ENCODE data around the gene CHERP.

CHERP gene

DNA sequence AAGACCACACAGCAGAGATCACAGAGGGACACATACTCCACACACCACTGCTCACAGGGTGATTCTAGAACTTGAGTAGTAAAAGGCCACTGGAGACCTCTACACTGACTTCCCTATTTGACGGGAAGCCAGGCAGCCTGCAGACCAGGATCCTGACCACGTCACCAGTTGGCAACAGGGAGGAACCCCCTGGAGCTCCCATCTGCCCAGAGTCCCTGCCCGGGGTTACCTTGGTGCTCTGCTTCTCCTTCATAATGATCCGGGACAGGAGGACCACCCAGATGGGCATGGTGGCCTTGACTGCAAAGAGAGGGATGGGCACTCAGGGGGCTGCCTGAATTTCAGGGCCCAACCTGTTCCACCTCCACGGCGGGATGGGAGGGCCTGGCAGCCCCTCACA, 29.0 kb upstream of the CHERP start:
- H3K27me3 ChIP-seq (ENCODE audit: insufficient read depth, low read length), result no peaks in the 10 kb centered on the region
- peaks cover 7% of the 10 kb centered on the region for H3K79me2 ChIP-seq (ENCODE audit: insufficient read depth, low read length)
- peak overlapping the region; percentile 20 for H3K27ac ChIP-seq (ENCODE audit: low read depth, low read length, poor library complexity, severe bottlenecking)
- H3K9ac ChIP-seq (ENCODE audit: low read length), result peak overlapping the region; percentile 83
- peak overlapping the region; percentile 88 for H3K4me3 ChIP-seq (ENCODE audit: low read depth, low read length, poor library complexity, severe bottlenecking)
- H3K4me2 ChIP-seq (ENCODE audit: low read length), result peak overlapping the region; percentile 95
- H3K9me3 ChIP-seq (ENCODE audit: low read length), result no peaks in the 10 kb centered on the region
- H4K20me1 ChIP-seq (ENCODE audit: insufficient read depth, low read length), result no peaks in the 10 kb centered on the region
- no peaks in the 10 kb centered on the region; the same call in 1 of the 2 replicates for H3F3A ChIP-seq (ENCODE audit: insufficient read depth, low read length)
- peaks cover 37% of the 10 kb centered on the region for H3K4me1 ChIP-seq (ENCODE audit: insufficient read depth, low read length, severe bottlenecking)
- no peak for TF ChIP-seq EZH2 (IDR thresholded peaks at IDR 0.05; ENCODE audit: borderline replicate concordance, low read length)
- TF ChIP-seq, protein P1, sequence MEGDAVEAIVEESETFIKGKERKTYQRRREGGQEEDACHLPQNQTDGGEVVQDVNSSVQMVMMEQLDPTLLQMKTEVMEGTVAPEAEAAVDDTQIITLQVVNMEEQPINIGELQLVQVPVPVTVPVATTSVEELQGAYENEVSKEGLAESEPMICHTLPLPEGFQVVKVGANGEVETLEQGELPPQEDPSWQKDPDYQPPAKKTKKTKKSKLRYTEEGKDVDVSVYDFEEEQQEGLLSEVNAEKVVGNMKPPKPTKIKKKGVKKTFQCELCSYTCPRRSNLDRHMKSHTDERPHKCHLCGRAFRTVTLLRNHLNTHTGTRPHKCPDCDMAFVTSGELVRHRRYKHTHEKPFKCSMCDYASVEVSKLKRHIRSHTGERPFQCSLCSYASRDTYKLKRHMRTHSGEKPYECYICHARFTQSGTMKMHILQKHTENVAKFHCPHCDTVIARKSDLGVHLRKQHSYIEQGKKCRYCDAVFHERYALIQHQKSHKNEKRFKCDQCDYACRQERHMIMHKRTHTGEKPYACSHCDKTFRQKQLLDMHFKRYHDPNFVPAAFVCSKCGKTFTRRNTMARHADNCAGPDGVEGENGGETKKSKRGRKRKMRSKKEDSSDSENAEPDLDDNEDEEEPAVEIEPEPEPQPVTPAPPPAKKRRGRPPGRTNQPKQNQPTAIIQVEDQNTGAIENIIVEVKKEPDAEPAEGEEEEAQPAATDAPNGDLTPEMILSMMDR (IDR thresholded peaks at IDR 0.05; ENCODE audit: low read length), result no peak
- H3K9me2 ChIP-seq (ENCODE audit: low read depth, low read length), result no peaks in the 10 kb centered on the region
- H2AFZ ChIP-seq (ENCODE audit: low read length), result no peak overlapping the region
- peaks cover 62% of the 10 kb centered on the region for H3K36me3 ChIP-seq (ENCODE audit: insufficient read depth, low read length)

DNA sequence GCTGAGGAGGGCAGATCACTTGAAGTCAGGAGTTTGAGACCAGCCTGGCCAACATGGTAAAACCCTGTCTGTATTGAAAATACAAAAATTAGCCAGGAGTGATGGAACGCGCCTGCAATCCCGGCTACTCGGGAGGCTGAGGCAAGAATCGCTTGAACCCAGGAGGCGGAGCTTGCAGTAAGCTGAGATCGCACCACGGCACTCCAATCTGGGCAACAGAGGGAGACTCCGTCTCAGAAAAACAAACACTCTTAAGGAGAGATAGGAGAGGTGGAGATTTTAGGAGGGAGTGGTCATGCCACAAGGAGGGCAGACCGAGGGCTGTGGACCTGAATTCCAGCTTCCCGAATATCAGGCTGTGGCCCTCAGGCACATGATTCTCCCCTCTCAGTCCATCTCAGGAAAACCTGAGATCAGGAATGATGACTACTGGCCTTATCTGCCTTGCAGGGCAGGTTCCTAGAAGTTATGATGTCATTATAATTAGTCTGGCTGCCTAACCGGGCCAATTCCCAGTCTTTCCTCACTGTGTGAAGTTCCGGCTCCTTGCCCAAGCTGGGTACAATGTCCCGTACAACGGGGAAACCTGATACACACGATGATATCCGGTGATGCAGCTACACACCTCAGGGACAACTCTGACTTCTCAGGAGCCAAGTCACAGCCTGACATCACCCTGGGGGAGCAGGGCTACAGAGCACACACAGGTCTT, 27.5 kb upstream of the CHERP start:
- Histone ChIP-seq H3K4me1 (ENCODE audit: insufficient read depth, low read length, severe bottlenecking) (peaks cover 37% of the 10 kb centered on the region), H2AFZ (ENCODE audit: low read length) (no peak overlapping the region), H3K4me3 (ENCODE audit: low read depth, low read length, poor library complexity, severe bottlenecking) (no peak overlapping the region), H3K9me2 (ENCODE audit: low read depth, low read length) (no peaks in the 10 kb centered on the region), H4K20me1 (ENCODE audit: insufficient read depth, low read length) (no peaks in the 10 kb centered on the region), H3K9ac (ENCODE audit: low read length) (no peak overlapping the region), H3K9me3 (ENCODE audit: low read length) (no peaks in the 10 kb centered on the region), H3K36me3 (ENCODE audit: insufficient read depth, low read length) (peaks cover 58% of the 10 kb centered on the region), H3K79me2 (ENCODE audit: insufficient read depth, low read length) (peaks cover 7% of the 10 kb centered on the region), H3K27ac (ENCODE audit: low read depth, low read length, poor library complexity, severe bottlenecking) (no peak overlapping the region), H3F3A (ENCODE audit: insufficient read depth, low read length) (no peaks in the 10 kb centered on the region; the same call in 1 of the 2 replicates), H3K4me2 (ENCODE audit: low read length) (no peak overlapping the region), H3K27me3 (ENCODE audit: insufficient read depth, low read length) (no peaks in the 10 kb centered on the region)
- TF ChIP-seq, protein P1 (IDR thresholded peaks at IDR 0.05; ENCODE audit: low read length), result no peak
- TF ChIP-seq EZH2 (IDR thresholded peaks at IDR 0.05; ENCODE audit: borderline replicate concordance, low read length), result no peak

DNA sequence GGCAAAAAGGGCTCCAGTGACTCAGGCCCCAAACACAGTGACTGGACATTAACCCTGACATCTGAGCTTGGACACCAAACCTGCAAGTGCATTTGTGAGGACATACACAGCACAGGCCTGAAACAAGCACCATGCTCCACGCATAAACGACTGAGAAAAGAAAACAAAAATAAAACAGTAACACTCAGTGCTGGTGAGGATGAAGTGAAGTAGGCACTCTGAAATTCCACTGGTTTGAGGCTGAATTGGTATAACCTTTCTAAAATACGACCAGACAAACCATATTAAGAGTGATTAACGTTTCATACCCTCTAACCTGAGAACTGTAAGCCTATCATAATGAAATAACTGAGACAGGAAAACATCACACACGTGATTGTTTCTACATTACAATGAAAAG, 24.5 kb upstream of the CHERP start:
- Histone ChIP-seq H3K9me3 (ENCODE audit: low read length) (no peaks in the 10 kb centered on the region), H3K4me2 (ENCODE audit: low read length) (no peak overlapping the region), H3K4me1 (ENCODE audit: insufficient read depth, low read length, severe bottlenecking) (peaks cover 19% of the 10 kb centered on the region), H2AFZ (ENCODE audit: low read length) (no peak overlapping the region), H3F3A (ENCODE audit: insufficient read depth, low read length) (no peaks in the 10 kb centered on the region), H3K9me2 (ENCODE audit: low read depth, low read length) (no peaks in the 10 kb centered on the region), H3K9ac (ENCODE audit: low read length) (no peak overlapping the region), H3K36me3 (ENCODE audit: insufficient read depth, low read length) (peaks cover 77% of the 10 kb centered on the region), H4K20me1 (ENCODE audit: insufficient read depth, low read length) (no peaks in the 10 kb centered on the region), H3K27me3 (ENCODE audit: insufficient read depth, low read length) (no peaks in the 10 kb centered on the region), H3K27ac (ENCODE audit: low read depth, low read length, poor library complexity, severe bottlenecking) (no peak overlapping the region), H3K79me2 (ENCODE audit: insufficient read depth, low read length) (peaks cover 5% of the 10 kb centered on the region), H3K4me3 (ENCODE audit: low read depth, low read length, poor library complexity, severe bottlenecking) (no peak overlapping the region)
- TF ChIP-seq, protein P1 (IDR thresholded peaks at IDR 0.05; ENCODE audit: low read length), result no peak
- TF ChIP-seq EZH2 (IDR thresholded peaks at IDR 0.05; ENCODE audit: borderline replicate concordance, low read length), result no peak
